GM21619 (cell line): ENCODE results near the gene CSNK2A2.

Experiments
- ATAC-seq: cut with Tn5 transposase; IDR thresholded peaks from one replicate; pipeline ENCODE4 v1.9.1; 2021; ENCODE audit not compliant: unreplicated experiment

The CSNK2A2 gene

GRCh38 chr16:58114827-58115825, 82.8 kb downstream of the CSNK2A2 start:
- no peak for ATAC-seq

GRCh38 chr16:58111302-58111627, 86.6 kb downstream of the CSNK2A2 start:
- no peak for ATAC-seq

- ATAC-seq: no peak
These were observed 87.2 kb downstream of the CSNK2A2 start for GRCh38 chr16:58110571-58111301.

- ATAC-seq: no peak
These were observed 88.0 kb downstream of the CSNK2A2 start for GRCh38 chr16:58109881-58110280.

- peak; percentile 54 for ATAC-seq
These were observed 88.6 kb downstream of the CSNK2A2 start for GRCh38 chr16:58109330-58109729.
